SK-N-SH treated with all-trans-retinoic acid at 6 μM for 48 hours (cell line): ENCODE results near the gene NLRP5.
"Not testable (repeated sequence)": the region's sequence is repeated elsewhere in the genome, so short reads cannot be mapped to it uniquely, and the experiment has no call there.

Experiments
- ATAC-seq: fragments of 200-7000 bp; cut with Tn5 transposase; 3 replicates; pipeline ENCODE4 v1.9.1; 2020; ENCODE audit warnings: mild to moderate bottlenecking, moderate library complexity
- ARNTL ChIP-seq: fragments of 450-650 bp; formaldehyde crosslinking; IDR thresholded peaks from 2 replicates; pipeline ENCODE4 v1.5.0; 2020; ENCODE audit warnings: low read depth, mild to moderate bottlenecking, moderate library complexity, borderline replicate concordance
- BACH2 ChIP-seq: fragments of 250-450 bp; sonication (Bioruptor Pico); IDR thresholded peaks from 2 replicates; pipeline ENCODE4 v1.9.0; 2021; ENCODE audit warnings: mild to moderate bottlenecking, borderline replicate concordance
- CSDC2 ChIP-seq: fragments of 250-450 bp; sonication (Bioruptor Pico); IDR thresholded peaks from 2 replicates; pipeline ENCODE4 v1.5.0; 2020; ENCODE audit warnings: mild to moderate bottlenecking, moderate library complexity
- CSRNP3 ChIP-seq: fragments of 250-450 bp; sonication (Bioruptor Pico); IDR thresholded peaks from 2 replicates; pipeline ENCODE4 v1.5.1; 2021; ENCODE audit warnings: mild to moderate bottlenecking, moderate library complexity
- ESRRG ChIP-seq: fragments of 250-450 bp; sonication (Bioruptor Pico); IDR thresholded peaks from 2 replicates; pipeline ENCODE4 v1.6.1; 2021; ENCODE audit warnings: mild to moderate bottlenecking
- GLIS3 ChIP-seq: fragments of 250-450 bp; sonication (Bioruptor Pico); IDR thresholded peaks from 2 replicates; pipeline ENCODE4 v1.5.0; 2020; ENCODE audit warnings: mild to moderate bottlenecking, moderate library complexity
- ISL1 ChIP-seq: fragments of 250-450 bp; sonication (Bioruptor Pico); IDR thresholded peaks from 2 replicates; pipeline ENCODE4 v2.1.2; 2022; ENCODE audit warnings: mild to moderate bottlenecking, moderate library complexity
- OSR1 ChIP-seq: fragments of 250-450 bp; sonication (Bioruptor Pico); IDR thresholded peaks from 2 replicates; pipeline ENCODE4 v1.8.0; 2022; ENCODE audit warnings: moderate library complexity, mild to moderate bottlenecking, inconsistent platforms
- PATZ1 ChIP-seq: fragments of 250-450 bp; sonication (Bioruptor Pico); IDR thresholded peaks from 2 replicates; pipeline ENCODE4 v1.8.0; 2020; ENCODE audit warnings: mild to moderate bottlenecking, moderate library complexity, borderline replicate concordance
- POU6F1 ChIP-seq: fragments of 250-450 bp; sonication (Bioruptor Pico); IDR thresholded peaks from 2 replicates; pipeline ENCODE4 v1.8.0; 2021; ENCODE audit warnings: low read depth, mild to moderate bottlenecking, moderate library complexity, borderline replicate concordance
- PPARA ChIP-seq: fragments of 250-450 bp; sonication (Bioruptor Pico); IDR thresholded peaks from 2 replicates; pipeline ENCODE4 v1.5.0; 2020; ENCODE audit warnings: mild to moderate bottlenecking, borderline replicate concordance
- RARB ChIP-seq: fragments of 250-450 bp; sonication (Bioruptor Pico); IDR thresholded peaks from 2 replicates; pipeline ENCODE4 v1.8.0; 2021; ENCODE audit warnings: mild to moderate bottlenecking, moderate library complexity
- SNAI2 ChIP-seq: fragments of 250-450 bp; sonication (Bioruptor Pico); IDR thresholded peaks from 2 replicates; pipeline ENCODE4 v1.5.0; 2020; ENCODE audit warnings: mild to moderate bottlenecking, moderate library complexity
- TCF4 ChIP-seq: fragments of 250-450 bp; sonication (Bioruptor Pico); IDR thresholded peaks from 2 replicates; pipeline ENCODE4 v1.8.0; 2021; ENCODE audit warnings: mild to moderate bottlenecking, moderate library complexity, borderline replicate concordance
- TOX ChIP-seq: fragments of 250-450 bp; sonication (Bioruptor Pico); IDR thresholded peaks from 2 replicates; pipeline ENCODE4 v1.8.0; 2021; ENCODE audit warnings: mild to moderate bottlenecking, moderate library complexity, borderline replicate concordance
- TSHZ2 ChIP-seq: fragments of 250-450 bp; sonication (Bioruptor Pico); IDR thresholded peaks from 2 replicates; pipeline ENCODE4 v1.5.0; 2020; ENCODE audit warnings: mild to moderate bottlenecking, moderate library complexity
- ZC3H10 ChIP-seq: fragments of 250-450 bp; sonication (Bioruptor Pico); IDR thresholded peaks from 2 replicates; pipeline ENCODE4 v1.5.1; 2021; ENCODE audit warnings: mild to moderate bottlenecking, moderate library complexity
- ZFP3 ChIP-seq: fragments of 250-450 bp; sonication (Bioruptor Pico); IDR thresholded peaks from 2 replicates; pipeline ENCODE4 v1.5.0; 2020; ENCODE audit warnings: mild to moderate bottlenecking, moderate library complexity
- ZFP30 ChIP-seq: fragments of 450-650 bp; formaldehyde crosslinking; IDR thresholded peaks from 2 replicates; pipeline ENCODE4 v1.5.0; 2022; ENCODE audit warnings: mild to moderate bottlenecking, moderate library complexity
- ZNF70 ChIP-seq: fragments of 450-650 bp; formaldehyde crosslinking; IDR thresholded peaks from 2 replicates; pipeline ENCODE4 v1.5.0; 2020; ENCODE audit warnings: mild to moderate bottlenecking, moderate library complexity
- ZNF8 ChIP-seq: fragments of 450-650 bp; formaldehyde crosslinking; IDR thresholded peaks from 2 replicates; pipeline ENCODE4 v1.5.0; 2020; ENCODE audit warnings: mild to moderate bottlenecking, moderate library complexity

The NLRP5 gene

GRCh38 chr19:56096665-56097064 lies 110.1 kb downstream of the NLRP5 start:
- no peak for ATAC-seq
- TF ChIP-seq TOX (CRISPR knock-in tag) = no peak

GRCh38 chr19:56097306-56097705 lies 110.7 kb downstream of the NLRP5 start:
- TF ChIP-seq PPARA (CRISPR knock-in tag) (no peak), BACH2 (no peak), ZFP3 (CRISPR knock-in tag) (no peak), SNAI2 (no peak), PATZ1 (CRISPR knock-in tag) (no peak), CSDC2 (no peak), TCF4 (CRISPR knock-in tag) (no peak), OSR1 (CRISPR knock-in tag) (no peak), ARNTL (CRISPR knock-in tag) (no peak)
- ATAC-seq = no peak

- ATAC-seq = no peak
- no peak for TF ChIP-seq RARB
- TF ChIP-seq CSRNP3 (CRISPR knock-in tag) = no peak
- no peak for TF ChIP-seq ZNF8 (CRISPR knock-in tag)
- TF ChIP-seq ZC3H10 (CRISPR knock-in tag) = no peak
- TF ChIP-seq TCF4 (CRISPR knock-in tag) = no peak
- TF ChIP-seq POU6F1 = no peak
- TF ChIP-seq ZNF70 (CRISPR knock-in tag) = no peak
- TF ChIP-seq ZFP30 (CRISPR knock-in tag) = no peak
- TF ChIP-seq GLIS3 = no peak
- no peak for TF ChIP-seq TOX (CRISPR knock-in tag)
- TF ChIP-seq ESRRG (CRISPR knock-in tag) = no peak
- TF ChIP-seq TSHZ2 (CRISPR knock-in tag) = no peak
These were observed 111.2 kb downstream of the NLRP5 start for GRCh38 chr19:56097776-56098175.

GRCh38 chr19:56098237-56098636 lies 111.7 kb downstream of the NLRP5 start:
- ATAC-seq = not testable (repeated sequence)

GRCh38 chr19:56098731-56099568 lies 112.4 kb downstream of the NLRP5 start:
- ATAC-seq = no peak
- TF ChIP-seq ISL1 (CRISPR knock-in tag) (no peak), BACH2 (no peak), ZFP3 (CRISPR knock-in tag) (no peak), POU6F1 (no peak), ZC3H10 (CRISPR knock-in tag) (no peak), TOX (CRISPR knock-in tag) (no peak), GLIS3 (no peak), TCF4 (CRISPR knock-in tag) (no peak), PPARA (CRISPR knock-in tag) (no peak), ESRRG (CRISPR knock-in tag) (no peak), RARB (no peak), ZNF8 (CRISPR knock-in tag) (no peak), ZNF70 (CRISPR knock-in tag) (no peak), OSR1 (CRISPR knock-in tag) (no peak), SNAI2 (no peak)
